SK-MEL-5 (cell line): ENCODE data around the gene APC2. TPM values are rescaled to one million over a fixed set of nuclear protein-coding genes. Genes with fewer than 3 reads are reported as not detected.

Source experiments
- DNase-seq: peaks from one replicate; pipeline ENCODE4 v3.0.0-alpha.2; 2016; ENCODE audit warnings: low read depth, low spot score
- in situ Hi-C: cut with HindIII; loops from 2 replicates; pipeline ENCODE4 v1.10.0; 2016; ENCODE audit warnings: low sequenced_read_pairs, high pct_unique_total_duplicates, low pct_unique_long_range_greater_than_20kb
- total RNA-seq: library from RNA; depleted of rRNA; stranded (reverse); fragments of >200 nt; shearing (Covaris generic); gene quantifications from 2 replicates; pipeline ENCODE4 v1.2.3, GENCODE V29; 2014

Gene APC2
- total RNA-seq, 1 experiment from 2014 or later, result 2.0 TPM

DNA sequence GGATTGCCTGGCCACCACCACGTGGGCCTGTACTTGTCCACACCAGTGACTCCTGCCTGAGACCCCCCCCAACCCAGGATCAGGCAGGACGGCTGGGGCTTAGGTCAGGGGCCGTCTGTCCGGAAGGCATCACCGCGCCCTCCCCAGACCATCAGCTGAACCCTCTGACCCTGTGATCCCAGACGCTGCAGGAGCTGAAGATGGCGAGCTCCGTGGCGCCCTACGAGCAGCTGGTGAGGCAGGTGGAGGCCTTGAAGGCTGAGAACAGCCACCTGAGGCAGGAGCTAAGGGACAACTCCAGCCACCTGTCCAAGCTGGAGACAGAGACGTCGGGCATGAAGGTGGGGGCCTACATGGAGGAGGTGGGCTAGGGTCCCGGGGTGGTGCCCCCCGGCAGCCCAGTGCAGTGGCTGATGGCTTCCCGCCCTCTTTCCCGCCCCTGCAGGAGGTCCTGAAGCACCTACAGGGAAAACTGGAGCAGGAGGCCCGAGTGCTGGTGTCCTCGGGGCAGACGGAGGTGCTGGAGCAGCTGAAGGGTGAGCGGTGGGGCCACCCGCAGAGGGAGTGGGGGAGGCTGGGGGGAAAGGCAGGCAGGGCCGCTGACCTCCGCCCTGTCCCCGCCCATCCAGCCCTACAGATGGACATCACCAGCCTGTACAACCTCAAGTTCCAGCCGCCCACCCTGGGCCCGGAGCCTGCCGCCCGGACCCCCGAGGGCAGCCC is 3.0 kb downstream of the APC2 start:
- no peak for DNase-seq
- in situ Hi-C loops, result no loop called here

DNA sequence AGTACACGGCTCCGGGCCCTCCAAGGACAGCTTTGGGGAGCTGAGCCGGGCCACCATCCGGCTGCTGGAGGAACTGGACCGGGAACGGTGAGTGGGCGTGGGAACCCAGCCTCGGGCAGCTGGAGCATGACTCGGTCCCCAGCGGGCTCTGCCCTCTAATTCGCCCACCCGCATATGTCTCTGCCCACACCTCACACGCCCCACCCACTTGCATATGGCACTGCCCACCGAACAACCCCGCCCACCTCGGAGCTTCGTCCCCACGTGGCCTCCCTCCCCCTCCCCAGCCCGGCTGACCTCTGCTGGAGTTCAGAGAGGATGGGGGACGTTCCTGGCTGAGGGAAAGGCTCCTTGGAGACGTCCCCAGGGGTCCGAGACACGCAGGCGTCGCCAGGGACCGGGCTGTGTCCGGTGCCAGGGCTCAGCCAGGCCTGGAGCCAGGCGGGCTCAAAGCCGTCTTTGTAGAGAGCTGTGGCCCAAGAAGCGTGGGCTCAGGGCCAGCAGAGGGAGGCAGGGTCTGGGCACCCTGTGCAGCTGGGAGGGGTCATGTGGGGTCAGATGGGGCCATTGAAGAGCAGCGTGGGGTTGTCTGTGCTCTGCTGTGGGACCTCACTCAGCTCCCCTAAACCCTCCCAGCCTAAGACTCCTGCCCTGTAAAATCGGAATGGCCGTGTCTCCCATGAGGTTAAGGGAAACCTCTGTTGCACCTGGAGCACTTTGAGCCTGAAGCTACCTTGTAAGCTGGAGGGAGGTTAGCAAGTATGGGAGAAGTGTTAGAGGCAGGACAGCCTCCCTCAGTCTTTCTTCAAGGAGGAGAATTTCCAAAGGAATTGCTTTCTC is 3.8 kb downstream of the APC2 start:
- in situ Hi-C loops, result no loop called here
- DNase-seq, result peak; percentile 78

DNA sequence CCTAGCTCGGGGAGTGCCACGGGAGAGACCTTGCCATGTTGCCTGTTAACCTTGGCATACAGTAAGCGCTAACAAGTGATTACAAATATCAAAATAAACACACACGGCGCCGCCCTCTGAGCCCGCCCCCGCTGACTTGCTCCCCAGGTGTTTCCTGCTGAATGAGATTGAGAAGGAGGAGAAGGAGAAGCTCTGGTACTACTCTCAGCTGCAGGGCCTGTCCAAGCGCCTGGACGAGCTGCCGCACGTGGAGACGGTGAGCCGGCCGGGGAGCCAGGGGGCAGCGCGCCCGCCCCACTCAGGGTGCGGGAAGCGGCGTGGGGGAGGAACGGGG is 5.0 kb downstream of the APC2 start:
- DNase-seq, result no peak
- in situ Hi-C loops, result no loop called here

DNA sequence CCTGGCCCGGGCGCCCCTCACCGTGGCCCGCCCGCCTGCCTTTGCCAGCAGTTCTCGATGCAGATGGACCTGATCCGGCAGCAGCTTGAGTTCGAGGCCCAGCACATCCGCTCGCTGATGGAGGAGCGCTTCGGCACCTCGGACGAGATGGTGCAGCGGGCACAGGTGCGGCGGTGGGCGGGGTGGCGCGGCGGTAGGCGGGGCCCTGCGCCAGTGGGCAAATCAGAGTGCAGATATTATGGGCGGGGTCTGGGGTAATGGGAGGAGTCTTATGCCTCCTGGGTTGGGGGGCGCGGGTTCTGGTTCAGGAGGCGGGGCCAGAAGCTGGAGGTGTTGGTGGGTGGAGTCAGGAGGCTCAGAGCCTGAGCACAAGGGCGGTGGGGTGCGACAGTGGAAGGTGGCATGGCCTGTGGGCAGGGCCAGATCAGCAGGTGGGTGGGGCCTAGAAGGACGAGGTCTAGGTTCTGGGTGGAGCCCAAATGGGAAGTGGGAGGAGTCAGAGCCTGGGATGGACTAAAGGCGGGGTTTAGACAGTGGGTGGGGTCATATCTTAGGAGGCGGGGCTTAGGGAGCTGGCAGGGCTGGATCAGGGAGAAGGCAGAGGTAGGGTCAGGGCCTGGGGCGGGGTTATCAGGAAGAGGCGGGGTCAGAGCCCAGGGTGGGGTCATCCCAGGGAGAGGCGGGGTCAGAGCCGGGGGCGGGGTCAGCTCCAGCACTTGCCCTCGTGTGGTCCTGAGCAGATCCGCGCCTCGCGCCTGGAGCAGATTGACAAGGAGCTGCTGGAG is 5.6 kb downstream of the APC2 start:
- in situ Hi-C loops, result no loop called here
- DNase-seq, result peak; percentile 79

DNA sequence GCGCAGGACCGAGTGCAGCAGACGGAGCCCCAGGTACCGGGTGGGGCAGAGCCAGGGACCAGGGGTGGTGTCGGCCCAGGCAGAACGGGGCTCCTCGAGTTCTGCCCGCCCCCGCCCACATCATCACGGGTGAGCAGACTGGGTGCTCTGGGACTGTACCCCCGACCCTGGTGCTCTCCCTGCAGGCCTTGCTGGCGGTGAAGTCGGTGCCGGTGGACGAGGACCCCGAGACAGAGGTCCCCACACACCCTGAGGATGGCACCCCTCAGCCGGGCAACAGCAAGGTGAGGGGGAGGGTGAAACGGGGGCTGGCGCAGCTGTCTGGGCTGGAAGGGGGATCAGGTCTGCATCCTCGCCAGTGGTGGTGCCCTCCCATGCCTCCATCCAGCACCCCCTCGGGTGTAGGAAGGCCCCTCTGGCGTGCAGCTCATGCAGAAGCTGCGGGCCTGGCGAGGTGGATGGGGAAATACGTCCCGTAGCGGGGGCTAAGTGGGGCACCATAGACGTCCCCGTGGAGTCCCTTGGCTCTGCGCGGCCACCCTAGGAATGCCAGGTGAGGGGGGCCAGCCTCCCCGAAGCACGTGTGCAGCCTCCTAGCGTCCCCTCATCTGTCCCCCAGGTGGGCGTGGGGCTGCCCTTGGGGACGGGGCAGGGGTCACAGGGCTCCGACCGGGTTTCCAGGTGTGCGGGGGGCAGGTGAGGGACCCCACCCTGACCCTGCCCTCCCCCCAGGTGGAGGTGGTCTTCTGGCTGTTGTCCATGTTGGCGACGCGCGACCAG is 6.4 kb downstream of the APC2 start:
- no peak for DNase-seq

DNA sequence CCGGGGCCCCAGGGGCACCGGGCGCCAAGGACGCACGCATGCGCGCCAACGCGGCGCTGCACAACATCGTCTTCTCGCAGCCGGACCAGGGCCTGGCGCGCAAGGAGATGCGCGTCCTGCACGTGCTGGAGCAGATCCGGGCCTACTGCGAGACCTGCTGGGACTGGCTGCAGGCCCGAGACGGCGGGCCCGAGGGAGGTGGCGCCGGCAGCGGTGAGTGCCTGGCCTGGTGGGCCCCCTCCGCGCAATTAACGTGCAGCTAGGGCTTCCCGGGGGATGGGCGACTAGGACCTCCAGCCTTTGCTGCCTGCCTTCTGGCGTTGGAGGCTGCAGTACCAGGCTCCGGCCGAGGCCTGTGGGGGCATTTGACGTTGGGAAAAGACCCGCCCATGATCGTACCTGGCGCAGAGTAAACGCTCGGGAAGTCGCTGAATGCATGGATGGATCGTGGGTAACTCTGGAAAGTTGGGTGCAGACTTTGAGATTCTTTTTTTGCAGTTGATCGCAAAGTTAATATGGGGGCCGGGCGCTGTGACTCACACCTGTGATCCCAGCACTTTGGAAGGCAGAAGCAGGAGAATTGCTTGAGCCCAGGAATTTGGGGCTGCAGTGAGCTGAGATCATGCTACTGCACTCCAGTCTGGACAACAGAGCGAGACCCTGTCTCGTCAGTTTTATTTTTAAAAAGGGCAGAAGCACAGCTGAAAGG is 7.3 kb downstream of the APC2 start:
- in situ Hi-C loops, result no loop called here
- DNase-seq, result no peak

More for the DNA sequence above, 6.4 kb downstream of the APC2 start:
- in situ Hi-C loops, result no loop called here

DNA sequence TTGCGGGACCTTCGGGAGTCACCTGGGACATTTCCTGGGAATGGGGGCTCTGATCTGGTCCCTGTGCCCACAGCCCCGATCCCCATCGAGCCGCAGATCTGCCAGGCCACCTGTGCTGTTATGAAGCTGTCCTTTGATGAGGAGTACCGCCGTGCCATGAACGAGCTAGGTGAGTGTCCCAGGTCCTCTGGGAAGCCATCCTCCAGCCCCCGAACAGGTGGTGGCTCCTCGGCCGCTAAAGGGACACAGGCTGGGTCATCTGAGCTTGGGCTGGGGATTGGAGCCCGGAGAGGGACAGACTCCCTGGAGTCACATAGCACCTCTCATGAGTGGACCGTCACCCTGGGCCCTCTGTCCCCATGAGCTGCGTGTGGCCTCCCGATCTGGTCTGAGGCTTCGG is 8.0 kb downstream of the APC2 start:
- DNase-seq, result no peak
- in situ Hi-C loops, result no loop called here

DNA sequence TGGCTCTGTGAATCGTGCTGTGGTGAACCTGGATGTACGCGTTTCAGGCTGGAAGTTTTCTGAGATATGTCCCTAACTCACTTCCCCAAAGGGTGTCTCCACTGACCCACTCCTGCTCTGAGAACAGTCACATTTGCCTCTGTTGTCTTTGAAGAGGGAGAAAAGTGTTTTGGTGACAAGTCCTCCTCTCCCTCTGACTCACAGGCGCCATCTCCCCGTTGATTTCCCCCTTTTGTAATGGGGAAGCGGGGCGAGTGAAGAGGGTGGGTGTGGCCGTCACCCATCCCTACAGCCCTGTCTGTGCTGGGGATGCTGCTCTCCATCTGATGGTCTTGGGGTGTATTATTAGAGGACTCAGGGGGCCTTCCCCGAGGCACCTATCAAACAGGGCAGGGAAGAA is 9.6 kb downstream of the APC2 start:
- in situ Hi-C loops, result no loop called here
- DNase-seq, result no peak

DNA sequence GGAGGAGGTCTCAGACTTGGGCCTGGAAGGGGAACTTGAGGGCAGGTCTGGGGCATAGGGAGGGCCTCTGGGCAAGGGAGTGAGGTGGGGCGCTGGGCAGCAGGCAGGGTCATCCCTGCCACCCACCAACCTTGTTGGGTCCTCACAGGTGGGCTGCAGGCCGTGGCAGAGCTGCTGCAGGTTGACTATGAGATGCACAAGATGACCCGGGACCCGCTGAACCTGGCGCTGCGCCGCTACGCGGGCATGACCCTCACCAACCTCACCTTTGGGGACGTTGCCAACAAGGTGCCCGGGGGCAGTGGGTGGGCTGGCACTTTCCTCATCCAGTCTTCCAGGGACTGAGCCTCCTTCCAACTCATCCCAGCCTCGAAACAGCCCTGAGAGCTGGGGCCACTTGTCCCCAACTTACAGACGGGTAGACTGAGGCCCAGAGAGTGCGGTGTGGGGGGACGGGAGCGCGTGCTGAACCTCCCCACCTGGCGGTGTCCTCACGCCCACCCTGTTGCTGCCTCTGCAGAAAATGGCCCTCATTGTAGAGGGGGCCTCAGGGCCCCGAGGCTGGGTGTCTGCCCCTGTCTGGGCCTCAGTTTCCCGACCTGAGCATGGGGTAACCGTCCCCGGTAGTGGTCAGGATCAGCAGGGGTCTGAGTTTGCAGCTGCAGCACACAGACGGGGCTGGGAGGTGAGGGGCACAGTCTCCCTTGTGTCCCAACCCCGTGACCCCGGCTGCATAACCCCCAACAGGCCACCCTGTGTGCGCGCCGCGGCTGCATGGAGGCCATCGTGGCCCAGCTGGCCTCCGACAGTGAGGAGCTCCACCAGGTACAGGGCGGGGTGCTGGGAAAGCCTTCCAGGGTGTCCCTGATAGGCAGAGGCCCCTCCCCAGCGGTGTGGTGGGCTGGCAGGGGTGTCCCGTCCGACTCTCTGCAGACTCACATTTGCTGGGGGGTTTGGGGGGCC is 10.4 kb downstream of the APC2 start:
- in situ Hi-C loops, result no loop called here
- DNase-seq, result no peak

DNA sequence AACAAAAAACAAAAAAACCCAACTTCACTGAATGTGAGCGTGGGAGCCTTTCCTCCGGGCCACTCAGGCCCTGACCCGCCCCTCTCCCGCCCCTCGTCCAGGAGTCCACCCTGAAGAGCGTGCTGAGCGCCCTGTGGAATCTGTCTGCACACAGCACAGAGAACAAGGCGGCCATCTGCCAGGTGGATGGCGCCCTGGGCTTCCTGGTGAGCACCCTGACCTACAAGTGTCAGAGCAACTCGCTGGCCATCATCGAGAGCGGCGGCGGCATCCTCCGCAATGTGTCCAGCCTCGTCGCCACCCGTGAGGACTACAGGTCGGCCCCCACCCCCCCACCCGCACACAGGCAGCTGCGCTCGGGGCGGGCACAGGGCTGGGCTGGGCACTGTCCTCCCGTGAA is 11.9 kb downstream of the APC2 start:
- in situ Hi-C loops, result no loop called here
- DNase-seq, result no peak

DNA sequence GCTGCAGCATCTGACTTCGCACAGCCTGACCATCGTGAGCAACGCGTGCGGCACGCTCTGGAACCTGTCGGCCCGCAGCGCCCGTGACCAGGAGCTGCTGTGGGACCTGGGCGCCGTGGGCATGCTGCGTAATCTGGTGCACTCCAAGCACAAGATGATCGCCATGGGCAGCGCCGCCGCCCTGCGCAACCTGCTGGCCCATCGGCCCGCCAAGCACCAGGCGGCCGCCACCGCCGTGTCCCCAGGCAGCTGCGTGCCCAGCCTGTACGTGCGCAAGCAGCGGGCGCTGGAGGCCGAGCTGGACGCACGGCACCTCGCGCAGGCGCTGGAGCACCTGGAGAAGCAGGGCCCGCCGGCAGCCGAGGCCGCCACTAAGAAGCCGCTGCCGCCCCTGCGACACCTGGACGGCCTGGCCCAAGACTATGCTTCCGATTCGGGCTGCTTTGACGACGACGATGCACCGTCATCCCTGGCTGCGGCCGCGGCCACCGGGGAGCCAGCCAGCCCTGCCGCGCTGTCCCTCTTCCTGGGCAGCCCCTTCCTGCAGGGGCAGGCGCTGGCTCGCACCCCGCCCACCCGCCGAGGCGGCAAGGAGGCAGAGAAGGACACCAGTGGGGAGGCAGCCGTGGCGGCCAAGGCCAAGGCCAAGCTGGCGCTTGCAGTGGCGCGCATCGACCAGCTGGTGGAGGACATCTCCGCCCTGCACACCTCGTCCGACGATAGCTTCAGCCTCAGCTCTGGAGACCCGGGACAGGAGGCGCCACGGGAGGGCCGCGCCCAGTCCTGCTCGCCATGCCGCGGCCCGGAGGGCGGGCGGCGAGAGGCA is 15.5 kb downstream of the APC2 start:
- DNase-seq, result no peak
- in situ Hi-C loops, result no loop called here

DNA sequence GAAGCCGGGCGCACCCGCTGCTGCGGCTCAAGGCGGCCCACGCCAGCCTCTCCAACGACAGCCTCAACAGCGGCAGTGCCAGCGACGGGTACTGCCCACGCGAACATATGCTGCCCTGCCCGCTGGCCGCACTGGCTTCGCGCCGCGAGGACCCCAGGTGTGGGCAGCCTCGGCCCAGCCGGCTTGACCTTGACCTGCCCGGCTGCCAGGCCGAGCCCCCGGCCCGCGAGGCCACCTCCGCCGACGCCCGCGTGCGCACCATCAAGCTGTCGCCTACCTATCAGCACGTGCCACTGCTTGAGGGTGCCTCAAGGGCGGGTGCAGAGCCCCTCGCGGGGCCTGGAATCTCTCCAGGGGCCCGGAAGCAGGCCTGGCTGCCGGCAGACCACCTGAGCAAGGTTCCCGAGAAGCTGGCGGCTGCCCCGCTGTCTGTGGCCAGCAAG is 16.1 kb downstream of the APC2 start:
- DNase-seq, result no peak
- in situ Hi-C loops, result no loop called here

DNA sequence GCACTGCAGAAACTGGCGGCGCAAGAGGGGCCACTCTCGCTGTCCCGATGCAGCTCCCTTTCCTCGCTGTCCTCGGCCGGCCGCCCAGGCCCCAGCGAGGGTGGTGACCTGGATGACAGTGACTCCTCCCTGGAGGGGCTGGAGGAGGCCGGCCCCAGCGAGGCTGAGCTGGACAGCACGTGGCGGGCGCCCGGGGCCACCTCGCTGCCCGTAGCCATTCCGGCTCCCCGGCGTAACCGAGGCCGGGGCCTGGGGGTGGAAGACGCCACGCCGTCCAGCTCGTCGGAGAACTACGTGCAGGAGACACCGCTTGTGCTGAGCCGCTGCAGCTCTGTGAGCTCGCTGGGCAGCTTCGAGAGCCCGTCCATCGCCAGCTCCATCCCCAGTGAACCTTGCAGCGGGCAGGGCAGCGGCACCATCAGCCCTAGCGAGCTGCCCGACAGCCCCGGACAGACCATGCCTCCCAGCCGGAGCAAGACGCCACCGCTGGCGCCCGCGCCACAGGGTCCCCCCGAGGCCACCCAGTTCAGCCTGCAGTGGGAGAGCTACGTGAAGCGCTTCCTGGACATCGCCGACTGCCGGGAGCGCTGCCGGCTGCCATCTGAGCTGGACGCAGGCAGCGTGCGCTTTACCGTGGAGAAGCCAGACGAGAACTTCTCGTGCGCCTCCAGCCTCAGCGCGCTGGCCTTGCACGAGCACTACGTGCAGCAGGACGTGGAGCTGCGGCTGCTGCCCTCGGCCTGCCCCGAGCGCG is 16.7 kb downstream of the APC2 start:
- in situ Hi-C loops, result no loop called here
- DNase-seq, result no peak

DNA sequence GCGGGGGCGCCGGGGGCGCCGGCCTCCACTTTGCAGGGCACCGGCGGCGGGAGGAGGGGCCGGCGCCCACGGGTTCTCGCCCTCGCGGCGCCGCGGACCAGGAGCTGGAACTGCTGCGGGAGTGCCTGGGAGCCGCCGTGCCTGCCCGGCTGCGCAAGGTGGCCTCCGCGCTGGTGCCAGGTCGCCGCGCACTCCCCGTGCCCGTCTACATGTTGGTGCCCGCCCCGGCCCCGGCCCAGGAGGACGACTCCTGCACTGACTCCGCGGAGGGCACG is 17.2 kb downstream of the APC2 start:
- in situ Hi-C loops, result no loop called here
- DNase-seq, result no peak
